Lower leg skin (tissue), 3 donors: Measurements from ENCODE around the gene ZDHHC14.

Experiments used
- POLR2A ChIP-seq, 2 donors: fragments of 450-650 bp; IDR thresholded peaks; one replicate each; pipeline ENCODE4 v1.6.1; 2016 to 2017; ENCODE audit warnings: antibody characterized with exemption in 2 of 2, mild to moderate bottlenecking in 1 of 2, moderate library complexity in 1 of 2
- TF ChIP-seq, protein P1 (sequence below), 3 donors: fragments of 450-650 bp; IDR thresholded peaks; one replicate each; pipeline ENCODE4 v1.5.1; 2016; ENCODE audit warnings: antibody characterized with exemption in 3 of 3, mild to moderate bottlenecking in 3 of 3, moderate library complexity in 2 of 3

DNA sequence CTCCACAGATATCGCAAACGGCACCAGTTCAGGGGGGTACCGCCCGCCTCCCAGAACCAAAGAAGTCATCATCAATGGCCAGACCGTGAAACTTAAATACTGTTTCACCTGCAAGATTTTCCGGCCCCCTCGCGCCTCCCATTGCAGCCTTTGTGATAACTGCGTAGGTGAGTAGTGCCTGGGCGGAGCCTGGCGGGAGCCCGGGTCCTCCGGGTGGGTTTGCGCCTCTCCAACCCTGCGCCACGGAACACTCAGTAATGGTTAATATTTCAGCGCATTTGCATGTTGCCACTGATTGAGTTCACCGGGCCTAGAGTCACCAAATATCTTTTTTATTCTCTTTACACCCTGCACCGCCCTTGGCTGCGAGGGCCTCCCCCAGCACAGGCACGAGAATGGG, 212.0 kb downstream of the ZDHHC14 start:
- TF ChIP-seq, protein P1, sequence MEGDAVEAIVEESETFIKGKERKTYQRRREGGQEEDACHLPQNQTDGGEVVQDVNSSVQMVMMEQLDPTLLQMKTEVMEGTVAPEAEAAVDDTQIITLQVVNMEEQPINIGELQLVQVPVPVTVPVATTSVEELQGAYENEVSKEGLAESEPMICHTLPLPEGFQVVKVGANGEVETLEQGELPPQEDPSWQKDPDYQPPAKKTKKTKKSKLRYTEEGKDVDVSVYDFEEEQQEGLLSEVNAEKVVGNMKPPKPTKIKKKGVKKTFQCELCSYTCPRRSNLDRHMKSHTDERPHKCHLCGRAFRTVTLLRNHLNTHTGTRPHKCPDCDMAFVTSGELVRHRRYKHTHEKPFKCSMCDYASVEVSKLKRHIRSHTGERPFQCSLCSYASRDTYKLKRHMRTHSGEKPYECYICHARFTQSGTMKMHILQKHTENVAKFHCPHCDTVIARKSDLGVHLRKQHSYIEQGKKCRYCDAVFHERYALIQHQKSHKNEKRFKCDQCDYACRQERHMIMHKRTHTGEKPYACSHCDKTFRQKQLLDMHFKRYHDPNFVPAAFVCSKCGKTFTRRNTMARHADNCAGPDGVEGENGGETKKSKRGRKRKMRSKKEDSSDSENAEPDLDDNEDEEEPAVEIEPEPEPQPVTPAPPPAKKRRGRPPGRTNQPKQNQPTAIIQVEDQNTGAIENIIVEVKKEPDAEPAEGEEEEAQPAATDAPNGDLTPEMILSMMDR (IDR thresholded peaks at IDR 0.05) = no peak
- TF ChIP-seq POLR2A (IDR thresholded peaks at IDR 0.05) = no peak
